RWPE2 (cell line): Measurements from ENCODE around the gene PLCB4.

ENCODE experiments used
- ATAC-seq: fragments of 200-7000 bp; cut with Tn5 transposase; 3 replicates; pipeline ENCODE4 v1.9.1; 2021; ENCODE audit warnings: low read depth
- DNase-seq: peaks from one replicate; pipeline ENCODE4 v3.0.0-alpha.2; 2020; ENCODE audit warnings: low spot score
- H3K27ac ChIP-seq: fragments of 450-650 bp; 2 replicates; pipeline ENCODE4 v1.5.1; 2017; ENCODE audit warnings: mild to moderate bottlenecking; ENCODE audit not compliant: poor library complexity, severe bottlenecking
- H3K27me3 ChIP-seq: fragments of 250-450 bp; sonication (Bioruptor Pico); 2 replicates; pipeline ENCODE4 v1.5.1; 2021; ENCODE audit warnings: mild to moderate bottlenecking, moderate library complexity; ENCODE audit not compliant: insufficient read depth, poor library complexity, severe bottlenecking
- H3K36me3 ChIP-seq: fragments of 250-450 bp; sonication (Bioruptor Pico); 2 replicates; pipeline ENCODE4 v1.5.1; 2020; ENCODE audit warnings: low read depth, mild to moderate bottlenecking, moderate library complexity
- H3K4me1 ChIP-seq: fragments of 250-450 bp; sonication (Bioruptor Pico); 2 replicates; pipeline ENCODE4 v1.5.1; 2021; ENCODE audit warnings: mild to moderate bottlenecking, moderate library complexity; ENCODE audit not compliant: insufficient read depth, poor library complexity, severe bottlenecking
- H3K4me3 ChIP-seq: fragments of 250-450 bp; sonication (Bioruptor Pico); 2 replicates; pipeline ENCODE4 v1.5.1; 2021; ENCODE audit warnings: mild to moderate bottlenecking, moderate library complexity; ENCODE audit not compliant: severe bottlenecking
- H3K9me3 ChIP-seq: fragments of 250-450 bp; sonication (Bioruptor Pico); 2 replicates; pipeline ENCODE4 v1.5.1; 2021; ENCODE audit warnings: mild to moderate bottlenecking, moderate library complexity; ENCODE audit not compliant: severe bottlenecking
- TF ChIP-seq, protein P1 (sequence below): fragments of 450-650 bp; IDR thresholded peaks from one replicate; pipeline ENCODE4 v1.5.1; 2017; ENCODE audit warnings: mild to moderate bottlenecking, moderate library complexity; ENCODE audit not compliant: poor library complexity, severe bottlenecking

The PLCB4 gene

DNA sequence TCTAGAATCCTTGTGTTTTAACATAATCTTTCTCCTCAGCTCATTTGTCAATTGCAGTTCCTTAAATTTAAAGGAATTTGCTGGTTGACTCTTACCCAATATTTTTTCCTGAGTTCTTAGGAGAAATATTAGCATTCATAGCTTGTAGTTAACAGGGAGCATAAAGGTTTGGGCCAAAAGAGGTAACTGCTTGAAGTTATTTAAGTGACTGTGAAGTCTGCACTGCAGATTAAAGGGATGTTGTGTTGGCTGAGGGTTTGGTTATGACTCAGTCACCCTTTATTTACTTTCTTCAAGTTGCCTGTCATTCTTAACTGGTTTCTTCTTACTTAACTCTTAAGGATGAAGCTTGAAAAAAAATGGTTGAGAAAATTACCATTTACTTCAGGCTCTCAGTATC, 225.2 kb downstream of the PLCB4 start:
- DNase-seq (no peak), ATAC-seq (peak; percentile 92)
- H3K4me3 ChIP-seq = no peak overlapping the region
- H3K27ac ChIP-seq = peak overlapping the region; percentile 53
- no peaks in the 10 kb centered on the region for H3K27me3 ChIP-seq
- TF ChIP-seq, protein P1, sequence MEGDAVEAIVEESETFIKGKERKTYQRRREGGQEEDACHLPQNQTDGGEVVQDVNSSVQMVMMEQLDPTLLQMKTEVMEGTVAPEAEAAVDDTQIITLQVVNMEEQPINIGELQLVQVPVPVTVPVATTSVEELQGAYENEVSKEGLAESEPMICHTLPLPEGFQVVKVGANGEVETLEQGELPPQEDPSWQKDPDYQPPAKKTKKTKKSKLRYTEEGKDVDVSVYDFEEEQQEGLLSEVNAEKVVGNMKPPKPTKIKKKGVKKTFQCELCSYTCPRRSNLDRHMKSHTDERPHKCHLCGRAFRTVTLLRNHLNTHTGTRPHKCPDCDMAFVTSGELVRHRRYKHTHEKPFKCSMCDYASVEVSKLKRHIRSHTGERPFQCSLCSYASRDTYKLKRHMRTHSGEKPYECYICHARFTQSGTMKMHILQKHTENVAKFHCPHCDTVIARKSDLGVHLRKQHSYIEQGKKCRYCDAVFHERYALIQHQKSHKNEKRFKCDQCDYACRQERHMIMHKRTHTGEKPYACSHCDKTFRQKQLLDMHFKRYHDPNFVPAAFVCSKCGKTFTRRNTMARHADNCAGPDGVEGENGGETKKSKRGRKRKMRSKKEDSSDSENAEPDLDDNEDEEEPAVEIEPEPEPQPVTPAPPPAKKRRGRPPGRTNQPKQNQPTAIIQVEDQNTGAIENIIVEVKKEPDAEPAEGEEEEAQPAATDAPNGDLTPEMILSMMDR = no peak
- H3K9me3 ChIP-seq = no peaks in the 10 kb centered on the region
- no peaks in the 10 kb centered on the region for H3K36me3 ChIP-seq
- H3K4me1 ChIP-seq = peaks cover 25% of the 10 kb centered on the region

DNA sequence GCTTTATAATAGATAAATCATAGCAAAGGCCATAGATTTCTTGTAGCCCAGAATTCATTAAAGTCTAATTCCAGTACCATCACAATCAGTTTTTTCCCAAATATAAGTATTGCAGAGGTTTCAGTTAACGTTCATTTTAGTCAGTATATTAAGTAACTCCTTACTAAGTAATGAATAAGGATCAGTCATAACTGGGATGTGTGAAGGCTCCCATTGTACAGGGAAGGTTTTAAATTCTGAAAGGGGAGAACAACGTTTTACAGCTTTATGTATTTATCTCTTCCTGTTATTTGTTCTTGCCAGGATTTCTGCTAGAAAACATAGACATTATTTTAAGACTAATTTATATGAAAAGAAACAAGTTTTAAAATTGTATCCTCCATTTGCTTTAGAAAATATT, 230.0 kb downstream of the PLCB4 start:
- H3K9me3 ChIP-seq = no peaks in the 10 kb centered on the region
- DNase-seq = no peak
- peaks cover 5% of the 10 kb centered on the region; the same call in 1 of the 2 replicates for H3K36me3 ChIP-seq
- H3K27me3 ChIP-seq = no peaks in the 10 kb centered on the region
- peak overlapping the region; percentile 93 for H3K27ac ChIP-seq
- no peak overlapping the region for H3K4me3 ChIP-seq
- TF ChIP-seq, protein P1 = no peak
- peak; percentile 49 for ATAC-seq
- H3K4me1 ChIP-seq = peaks cover 54% of the 10 kb centered on the region

DNA sequence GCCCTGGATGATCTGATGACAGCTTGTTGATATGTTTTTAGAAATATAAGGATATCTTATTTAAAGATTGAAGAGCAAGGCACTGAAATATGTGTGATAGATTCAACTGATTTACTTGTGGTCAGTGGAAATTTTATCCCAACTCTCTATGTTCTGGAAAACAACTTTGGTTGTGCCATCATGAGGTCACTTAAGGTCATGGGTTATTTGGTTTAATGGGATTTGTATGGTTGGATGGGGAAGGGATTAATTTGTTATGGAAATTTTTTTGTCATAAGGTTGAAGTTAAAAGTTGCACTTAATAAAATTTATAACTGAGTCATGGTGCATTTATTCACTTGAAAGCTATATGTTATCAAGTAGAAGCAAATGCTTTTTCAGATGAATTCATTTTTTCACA, 231.2 kb downstream of the PLCB4 start:
- Histone ChIP-seq H3K9me3 (no peaks in the 10 kb centered on the region), H3K27me3 (no peaks in the 10 kb centered on the region), H3K4me1 (peaks cover 46% of the 10 kb centered on the region), H3K4me3 (no peak overlapping the region), H3K36me3 (peaks cover 5% of the 10 kb centered on the region; the same call in 1 of the 2 replicates), H3K27ac (peak overlapping the region; percentile 93)
- TF ChIP-seq, protein P1 = no peak
- DNase-seq (no peak), ATAC-seq (no peak)

DNA sequence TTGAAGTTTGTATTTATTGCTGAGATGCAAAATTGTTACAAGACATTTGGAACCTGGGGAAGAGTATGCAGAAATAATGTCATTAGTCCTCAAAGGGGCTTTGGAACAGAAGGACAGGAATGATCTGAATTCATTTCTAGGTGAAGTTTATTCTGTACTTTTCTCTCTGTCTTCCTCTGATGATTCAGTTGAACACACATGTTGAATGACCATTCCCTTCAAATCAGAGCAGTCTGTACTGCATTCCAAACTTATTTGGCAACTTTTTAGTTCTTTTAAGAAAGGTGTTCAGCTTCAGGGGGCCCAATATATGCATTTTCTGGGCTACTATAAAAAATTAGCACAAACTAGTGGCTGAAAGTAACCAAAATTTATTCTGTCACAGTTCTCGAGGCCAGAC, 231.6 kb downstream of the PLCB4 start:
- Histone ChIP-seq H3K4me1 (peaks cover 48% of the 10 kb centered on the region), H3K27ac (peak overlapping the region; percentile 93), H3K9me3 (no peaks in the 10 kb centered on the region), H3K4me3 (no peak overlapping the region), H3K27me3 (no peaks in the 10 kb centered on the region), H3K36me3 (peaks cover 5% of the 10 kb centered on the region; the same call in 1 of the 2 replicates)
- DNase-seq = no peak
- peak; percentile 52; the same call in 2 of the 3 replicates for ATAC-seq
- TF ChIP-seq, protein P1 = no peak
